Measurements from ENCODE around the gene ADCY2.

DNA sequence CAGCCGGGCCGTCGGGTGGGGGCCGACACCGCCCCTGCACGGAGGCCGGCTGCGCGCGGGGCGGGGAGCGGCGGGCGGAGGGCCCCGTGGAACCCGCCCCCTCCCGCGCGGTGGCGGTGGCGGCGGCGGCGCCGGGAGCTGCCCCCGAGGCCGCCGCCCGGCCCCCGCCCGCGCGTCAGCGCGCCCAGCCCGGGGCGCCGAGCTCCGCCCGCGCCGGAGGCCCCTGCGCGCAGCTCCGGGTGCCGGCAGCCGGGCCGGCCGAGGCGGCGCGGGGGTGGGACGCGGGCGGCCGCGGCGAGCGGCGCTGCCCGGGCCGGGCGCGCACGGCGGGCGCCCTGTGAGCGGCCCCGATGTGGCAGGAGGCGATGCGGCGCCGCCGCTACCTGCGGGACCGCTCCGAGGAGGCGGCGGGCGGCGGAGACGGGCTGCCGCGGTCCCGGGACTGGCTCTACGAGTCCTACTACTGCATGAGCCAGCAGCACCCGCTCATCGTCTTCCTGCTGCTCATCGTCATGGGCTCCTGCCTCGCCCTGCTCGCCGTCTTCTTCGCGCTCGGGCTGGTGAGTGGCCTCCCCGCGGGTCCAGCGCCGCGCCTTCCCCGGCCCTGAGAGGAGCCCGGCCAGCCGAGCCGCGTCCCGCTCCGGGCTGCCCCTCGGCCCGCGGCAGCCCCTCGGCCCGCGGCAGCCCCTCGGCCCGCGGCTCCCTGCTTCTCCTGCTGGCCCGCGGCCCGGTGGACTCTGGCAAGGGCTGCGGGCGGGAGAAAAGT is at the start of gene ADCY2:
- TF ChIP-seq, protein P1, sequence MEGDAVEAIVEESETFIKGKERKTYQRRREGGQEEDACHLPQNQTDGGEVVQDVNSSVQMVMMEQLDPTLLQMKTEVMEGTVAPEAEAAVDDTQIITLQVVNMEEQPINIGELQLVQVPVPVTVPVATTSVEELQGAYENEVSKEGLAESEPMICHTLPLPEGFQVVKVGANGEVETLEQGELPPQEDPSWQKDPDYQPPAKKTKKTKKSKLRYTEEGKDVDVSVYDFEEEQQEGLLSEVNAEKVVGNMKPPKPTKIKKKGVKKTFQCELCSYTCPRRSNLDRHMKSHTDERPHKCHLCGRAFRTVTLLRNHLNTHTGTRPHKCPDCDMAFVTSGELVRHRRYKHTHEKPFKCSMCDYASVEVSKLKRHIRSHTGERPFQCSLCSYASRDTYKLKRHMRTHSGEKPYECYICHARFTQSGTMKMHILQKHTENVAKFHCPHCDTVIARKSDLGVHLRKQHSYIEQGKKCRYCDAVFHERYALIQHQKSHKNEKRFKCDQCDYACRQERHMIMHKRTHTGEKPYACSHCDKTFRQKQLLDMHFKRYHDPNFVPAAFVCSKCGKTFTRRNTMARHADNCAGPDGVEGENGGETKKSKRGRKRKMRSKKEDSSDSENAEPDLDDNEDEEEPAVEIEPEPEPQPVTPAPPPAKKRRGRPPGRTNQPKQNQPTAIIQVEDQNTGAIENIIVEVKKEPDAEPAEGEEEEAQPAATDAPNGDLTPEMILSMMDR (IDR thresholded peaks at IDR 0.05) = no peak
- TF ChIP-seq POLR2A (IDR thresholded peaks at IDR 0.05) = no peak
